Fibroblast of villous mesenchyme (primary cell): Measurements from ENCODE around the gene FRMD5. TPM values are rescaled to one million over a fixed set of nuclear protein-coding genes. Genes with fewer than 3 reads are reported as not detected.
"Not testable (repeated sequence)": the region's sequence is repeated elsewhere in the genome, so short reads cannot be mapped to it uniquely, and the experiment has no call there.

Experiments
- DNase-seq: peaks from one replicate; pipeline ENCODE4 v3.0.0-alpha.2; 2010; ENCODE audit warnings: low read depth
- H3K4me3 ChIP-seq: 2 replicates; pipeline ENCODE4 v1.5.1; 2011; ENCODE audit warnings: low read depth, mild to moderate bottlenecking, low read length
- total RNA-seq: library from RNA; depleted of rRNA; stranded (reverse); fragments of >200 nt; gene quantifications from 2 replicates; pipeline ENCODE4 v1.2.3, GENCODE V29; 2012
- TF ChIP-seq, protein P1 (sequence below): IDR thresholded peaks from 2 replicates; pipeline ENCODE4 v1.5.1; 2012; ENCODE audit warnings: low read depth, mild to moderate bottlenecking, low read length; ENCODE audit not compliant: insufficient read depth

FRMD5 gene
- total RNA-seq, 1 donor = 1.3 TPM

- no peak for DNase-seq
Observed at GRCh38 chr15:44034334-44034733, 160.7 kb downstream of the FRMD5 start.

DNA sequence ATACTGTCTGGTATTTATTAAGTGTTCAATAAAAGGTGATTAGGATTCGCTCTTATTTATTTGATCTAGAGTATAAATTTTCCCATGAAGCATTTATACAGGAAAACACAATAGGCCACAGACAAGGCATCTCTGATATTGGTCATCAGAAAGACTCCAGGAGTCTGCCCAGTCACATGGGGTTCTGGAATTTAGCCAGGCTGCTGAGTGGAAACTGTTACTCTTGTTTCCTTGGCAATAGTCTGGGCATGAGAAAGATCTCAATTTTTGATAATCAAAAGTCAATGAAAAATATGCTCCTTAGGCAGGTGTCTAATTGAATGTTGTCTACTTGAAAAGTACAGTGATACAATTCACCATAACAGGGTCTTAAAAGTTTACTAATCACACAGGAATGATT lies 161.2 kb downstream of the FRMD5 start:
- H3K4me3 ChIP-seq = no peak overlapping the region
- DNase-seq = no peak
- TF ChIP-seq, protein P1, sequence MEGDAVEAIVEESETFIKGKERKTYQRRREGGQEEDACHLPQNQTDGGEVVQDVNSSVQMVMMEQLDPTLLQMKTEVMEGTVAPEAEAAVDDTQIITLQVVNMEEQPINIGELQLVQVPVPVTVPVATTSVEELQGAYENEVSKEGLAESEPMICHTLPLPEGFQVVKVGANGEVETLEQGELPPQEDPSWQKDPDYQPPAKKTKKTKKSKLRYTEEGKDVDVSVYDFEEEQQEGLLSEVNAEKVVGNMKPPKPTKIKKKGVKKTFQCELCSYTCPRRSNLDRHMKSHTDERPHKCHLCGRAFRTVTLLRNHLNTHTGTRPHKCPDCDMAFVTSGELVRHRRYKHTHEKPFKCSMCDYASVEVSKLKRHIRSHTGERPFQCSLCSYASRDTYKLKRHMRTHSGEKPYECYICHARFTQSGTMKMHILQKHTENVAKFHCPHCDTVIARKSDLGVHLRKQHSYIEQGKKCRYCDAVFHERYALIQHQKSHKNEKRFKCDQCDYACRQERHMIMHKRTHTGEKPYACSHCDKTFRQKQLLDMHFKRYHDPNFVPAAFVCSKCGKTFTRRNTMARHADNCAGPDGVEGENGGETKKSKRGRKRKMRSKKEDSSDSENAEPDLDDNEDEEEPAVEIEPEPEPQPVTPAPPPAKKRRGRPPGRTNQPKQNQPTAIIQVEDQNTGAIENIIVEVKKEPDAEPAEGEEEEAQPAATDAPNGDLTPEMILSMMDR = no peak

More at GRCh38 chr15:44034334-44034733, 160.7 kb downstream of the FRMD5 start:
- TF ChIP-seq, protein P1 = no peak
- no peak overlapping the region for H3K4me3 ChIP-seq

DNA sequence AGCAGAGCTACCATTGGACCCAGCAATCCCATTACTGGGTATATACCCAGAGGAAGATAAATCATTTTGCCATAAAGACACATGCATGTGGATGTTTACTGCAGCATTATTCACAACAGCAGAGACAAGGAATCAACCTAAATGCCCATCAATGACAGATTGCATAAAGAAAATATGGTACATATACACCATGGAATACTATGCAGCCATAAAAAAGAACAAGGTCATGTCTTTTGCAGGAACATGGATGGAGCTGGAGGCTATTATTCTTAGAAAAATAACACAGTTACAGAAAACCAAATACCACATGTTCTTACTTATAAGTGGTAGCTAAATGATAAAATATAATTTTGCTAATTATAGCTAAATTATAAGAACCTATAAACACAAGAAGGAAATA lies 162.3 kb downstream of the FRMD5 start:
- not testable (repeated sequence) for DNase-seq

DNA sequence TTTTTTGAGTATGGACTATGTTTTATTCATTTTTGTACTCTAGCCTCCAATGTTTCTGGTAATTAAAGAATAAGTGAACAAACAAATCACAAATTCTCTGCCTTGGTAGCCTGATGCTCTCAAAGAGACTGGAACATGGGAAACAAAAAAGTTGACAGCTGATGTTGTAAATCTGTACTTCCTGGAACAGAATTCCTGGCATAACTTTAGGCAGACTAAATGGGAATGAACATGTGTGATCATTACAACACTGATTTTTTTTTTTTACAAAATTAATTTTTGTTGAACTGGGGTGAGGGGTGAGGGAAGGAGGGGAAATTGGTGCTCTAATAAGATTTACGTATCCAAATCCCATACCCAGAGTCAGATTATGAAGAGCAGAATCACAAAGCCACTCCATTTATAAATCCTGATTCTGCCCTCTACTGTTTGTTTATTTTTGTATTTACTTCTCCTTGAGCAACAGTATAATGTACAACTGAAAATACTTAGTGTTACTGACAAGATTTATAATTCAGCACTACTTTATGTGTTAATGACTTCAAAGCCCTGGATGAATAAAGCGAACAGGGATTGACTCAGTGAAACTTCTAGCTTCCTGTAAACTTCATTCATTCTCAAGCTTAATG lies 165.0 kb downstream of the FRMD5 start:
- peak; percentile 30 for DNase-seq
- TF ChIP-seq, protein P1 = no peak
- no peak overlapping the region for H3K4me3 ChIP-seq

More for the DNA sequence above, 162.3 kb downstream of the FRMD5 start:
- H3K4me3 ChIP-seq = not testable (repeated sequence)

- DNase-seq = no peak
Observed at GRCh38 chr15:44029003-44029402, 166.1 kb downstream of the FRMD5 start.

GRCh38 chr15:44028349-44028748 lies 166.7 kb downstream of the FRMD5 start:
- H3K4me3 ChIP-seq = no peak overlapping the region
- TF ChIP-seq, protein P1 = no peak
- no peak for DNase-seq

More at GRCh38 chr15:44029003-44029402, 166.1 kb downstream of the FRMD5 start:
- TF ChIP-seq, protein P1 = no peak
- no peak overlapping the region for H3K4me3 ChIP-seq

DNA sequence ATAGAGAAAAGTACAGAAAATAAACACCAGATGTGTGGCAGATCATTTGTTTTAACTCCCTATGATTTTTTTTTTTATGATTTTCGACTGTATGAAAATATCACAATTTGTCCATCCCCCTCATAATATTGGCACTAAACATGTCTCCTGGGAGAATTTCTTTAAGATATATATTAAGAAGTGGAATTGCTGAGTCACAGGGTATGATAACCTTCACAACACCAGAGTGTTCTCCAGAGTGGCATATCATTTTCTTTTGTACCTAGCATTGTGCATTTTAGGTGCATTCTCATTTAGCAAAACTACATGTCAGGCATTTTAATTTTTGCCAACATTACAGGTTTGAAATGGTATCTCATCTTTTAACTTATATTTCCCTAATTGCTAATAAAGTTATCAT lies 170.9 kb downstream of the FRMD5 start:
- no peak for DNase-seq
- TF ChIP-seq, protein P1 = no peak

More for the DNA sequence above, 170.9 kb downstream of the FRMD5 start:
- no peak overlapping the region for H3K4me3 ChIP-seq
